ENCODE measurements around the gene PHGDH. TPM values are rescaled to one million over a fixed set of nuclear protein-coding genes. Genes with fewer than 3 reads are reported as not detected.

Gene PHGDH
- polyA plus RNA-seq, 1 donor (not counting 4 experiments of a cell fraction or from before 2014, with no cell fraction given), result 40.3 TPM

GRCh38 chr1:119762409-119762808 lies 50.7 kb downstream of the PHGDH start:
- H3K79me2 ChIP-seq (ENCODE audit: control insufficient read depth, insufficient read depth, low read length), result no peaks in the 10 kb centered on the region
- H3K4me3 ChIP-seq (ENCODE audit: control insufficient read depth in 2 of 3, extremely low read depth in 1 of 3, insufficient read depth in 2 of 3, low read depth in 1 of 3, low read length in 3 of 3), result no peak overlapping the region
- H3K27me3 ChIP-seq (ENCODE audit: control insufficient read depth, extremely low read depth, insufficient read depth, low read length), result peaks cover 4% of the 10 kb centered on the region
- no peak overlapping the region for H3K9ac ChIP-seq (ENCODE audit: control insufficient read depth, extremely low read depth, insufficient read depth, low read length)
- no peak overlapping the region for H3K4me2 ChIP-seq (ENCODE audit: control insufficient read depth, extremely low read depth, insufficient read depth, low read depth, low read length)
- no peak overlapping the region for H3K27ac ChIP-seq (ENCODE audit: control insufficient read depth, insufficient read depth, low read length)
- TF ChIP-seq CTCF (optimal IDR thresholded peaks at IDR 0.05 in 1 of 3, IDR thresholded peaks at IDR 0.05 in 1 of 3, conservative IDR thresholded peaks at IDR 0.05 in 1 of 3; ENCODE audit: extremely low read depth in 1 of 3, insufficient read depth in 2 of 3, low read length in 3 of 3) (no peak), EZH2 (IDR thresholded peaks at IDR 0.05; ENCODE audit: low read length) (no peak)
- peaks cover 5% of the 10 kb centered on the region for H3K4me1 ChIP-seq (ENCODE audit: control insufficient read depth, extremely low read depth, insufficient read depth, low read length)
- H2AFZ ChIP-seq (ENCODE audit: control insufficient read depth, low read length), result no peak overlapping the region
- FAIRE-seq (no peak), DNase-seq (ENCODE audit: low read depth, low spot score) (no peak)
- no peaks in the 10 kb centered on the region for H4K20me1 ChIP-seq (ENCODE audit: control insufficient read depth, extremely low read depth, insufficient read depth, low read length)
- H3K9me3 ChIP-seq (ENCODE audit: control insufficient read depth, low read depth, low read length), result no peaks in the 10 kb centered on the region
- dilution Hi-C loops (cut with MboI; ENCODE audit: extremely low pct_ligation_motif_present, low sequenced_read_pairs), result no loop called here
- H3K9me1 ChIP-seq (ENCODE audit: control insufficient read depth, extremely low read depth, insufficient read depth, low read length), result no peaks in the 10 kb centered on the region
- no peaks in the 10 kb centered on the region for H3K36me3 ChIP-seq (ENCODE audit: control insufficient read depth in 2 of 2, extremely low read depth in 1 of 2, insufficient read depth in 2 of 2, low read length in 2 of 2)

GRCh38 chr1:119762953-119763352 lies 51.2 kb downstream of the PHGDH start:
- Histone ChIP-seq H3K36me3 (ENCODE audit: control insufficient read depth in 2 of 2, extremely low read depth in 1 of 2, insufficient read depth in 2 of 2, low read length in 2 of 2) (no peaks in the 10 kb centered on the region), H2AFZ (ENCODE audit: control insufficient read depth, low read length) (no peak overlapping the region), H4K20me1 (ENCODE audit: control insufficient read depth, extremely low read depth, insufficient read depth, low read length) (no peaks in the 10 kb centered on the region), H3K9me1 (ENCODE audit: control insufficient read depth, extremely low read depth, insufficient read depth, low read length) (no peaks in the 10 kb centered on the region), H3K4me3 (ENCODE audit: control insufficient read depth in 2 of 3, extremely low read depth in 1 of 3, insufficient read depth in 2 of 3, low read depth in 1 of 3, low read length in 3 of 3) (no peak overlapping the region), H3K9ac (ENCODE audit: control insufficient read depth, extremely low read depth, insufficient read depth, low read length) (no peak overlapping the region), H3K27ac (ENCODE audit: control insufficient read depth, insufficient read depth, low read length) (no peak overlapping the region), H3K4me2 (ENCODE audit: control insufficient read depth, extremely low read depth, insufficient read depth, low read depth, low read length) (no peak overlapping the region), H3K79me2 (ENCODE audit: control insufficient read depth, insufficient read depth, low read length) (no peaks in the 10 kb centered on the region), H3K4me1 (ENCODE audit: control insufficient read depth, extremely low read depth, insufficient read depth, low read length) (peaks cover 2% of the 10 kb centered on the region), H3K9me3 (ENCODE audit: control insufficient read depth, low read depth, low read length) (no peaks in the 10 kb centered on the region), H3K27me3 (ENCODE audit: control insufficient read depth, extremely low read depth, insufficient read depth, low read length) (peaks cover 4% of the 10 kb centered on the region)
- TF ChIP-seq EZH2 (IDR thresholded peaks at IDR 0.05; ENCODE audit: low read length), result no peak
- no peak for TF ChIP-seq CTCF (optimal IDR thresholded peaks at IDR 0.05 in 1 of 3, IDR thresholded peaks at IDR 0.05 in 1 of 3, conservative IDR thresholded peaks at IDR 0.05 in 1 of 3; ENCODE audit: extremely low read depth in 1 of 3, insufficient read depth in 2 of 3, low read length in 3 of 3)
- DNase-seq (ENCODE audit: low read depth, low spot score) (no peak), FAIRE-seq (no peak)
- dilution Hi-C loops (cut with MboI; ENCODE audit: extremely low pct_ligation_motif_present, low sequenced_read_pairs), result no loop called here

Measured in keratinocyte (primary cell).